HepG2 (cell line): ENCODE results near the gene PPP2R5D. TPM values are rescaled to one million over a fixed set of nuclear protein-coding genes. Genes with fewer than 3 reads are reported as not detected.

Experiments
- CEBPZ ChIP-seq: IDR thresholded peaks from 2 replicates; pipeline ENCODE4 v1.6.1; 2012; ENCODE audit warnings: low read length, improper control_type of control experiment
- FOSL1 ChIP-seq: sonication (generic); formaldehyde crosslinking; IDR thresholded peaks from 2 replicates; pipeline ENCODE4 v1.9.0; 2021; ENCODE audit warnings: missing genetic modification reagents, borderline replicate concordance
- NFE2L2 ChIP-seq: fragments of 150-350 bp; IDR thresholded peaks from 2 replicates; pipeline ENCODE4 v1.6.1; 2014; ENCODE audit warnings: low read length
- NFYB ChIP-seq: sonication (generic); formaldehyde crosslinking; IDR thresholded peaks from 2 replicates; pipeline ENCODE4 v1.4.0; 2020; ENCODE audit warnings: missing genetic modification reagents
- NKX3-1 ChIP-seq: sonication (generic); formaldehyde crosslinking; IDR thresholded peaks from 2 replicates; pipeline ENCODE4 v1.5.0; 2020; ENCODE audit warnings: missing genetic modification reagents
- PATZ1 ChIP-seq: sonication (generic); formaldehyde crosslinking; IDR thresholded peaks from 2 replicates; pipeline ENCODE4 v1.4.0; 2020; ENCODE audit warnings: missing genetic modification reagents
- ZBTB7B ChIP-seq: sonication (generic); formaldehyde crosslinking; IDR thresholded peaks from 2 replicates; pipeline ENCODE4 v1.4.0; 2020; ENCODE audit warnings: missing genetic modification reagents
- ZNF124 ChIP-seq: sonication (generic); formaldehyde crosslinking; IDR thresholded peaks from 2 replicates; pipeline ENCODE4 v1.4.0; 2020; ENCODE audit warnings: missing genetic modification reagents
- ZNF335 ChIP-seq: sonication (generic); formaldehyde crosslinking; IDR thresholded peaks from 2 replicates; pipeline ENCODE4 v1.4.0; 2020; ENCODE audit warnings: missing genetic modification reagents
- ZNF407 ChIP-seq: sonication (generic); formaldehyde crosslinking; IDR thresholded peaks from one replicate; pipeline ENCODE4 v1.5.1; 2020; ENCODE audit warnings: mild to moderate bottlenecking, missing genetic modification reagents; ENCODE audit errors: not compliant biosample characterization
- ZNF580 ChIP-seq: IDR thresholded peaks from 2 replicates; pipeline ENCODE4 v1.6.1; 2016; ENCODE audit warnings: low read depth, borderline replicate concordance
- ZNF766 ChIP-seq: sonication (generic); formaldehyde crosslinking; IDR thresholded peaks from 2 replicates; pipeline ENCODE4 v1.5.0; 2020; ENCODE audit warnings: missing genetic modification reagents, borderline replicate concordance
- ZNF800 ChIP-seq: sonication (generic); formaldehyde crosslinking; IDR thresholded peaks from 2 replicates; pipeline ENCODE4 v1.4.0; 2020; ENCODE audit warnings: missing genetic modification reagents
- polyA plus RNA-seq, 8 experiments: library from polyadenylated mRNA; depleted of rRNA in 3 of 8; stranded (reverse) in 7 of 8; unstranded in 1 of 8; fragments of >200 nt; fragmentation: Illumina TruSeq in 4 of 8; extraction: Trizol in 4 of 8; gene quantifications; 2 replicates each; pipeline versions ENCODE4 v1.2.1 to v1.2.3, GENCODE V29; 2011 to 2016; ENCODE audit warnings: low read depth in 4 of 8, missing spikeins in 1 of 8, mixed read lengths in 1 of 8; ENCODE audit not compliant: insufficient read depth in 1 of 8
- total RNA-seq, 5 experiments: library from RNA; depleted of rRNA; stranded (reverse); fragments of >200 nt; fragmentation: Illumina TruSeq; extraction: Trizol; gene quantifications; 2 replicates each; pipeline ENCODE4 v1.2.3, GENCODE V29; 2016; ENCODE audit warnings: low read depth in 1 of 5

The PPP2R5D gene
- total and polyA plus RNA-seq, 2 of the 13 experiments (the other 11 are each of a cell fraction or from before 2014, with no cell fraction given), result 53.7 to 60.4 TPM

GRCh38 chr6:43053545-43054205 is 69.3 kb downstream of the PPP2R5D start, which contains the start of gene CUL7 (continued):
- no peak for TF ChIP-seq CEBPZ
- TF ChIP-seq ZNF766 (CRISPR knock-in tag), result no peak; the same call in 1 of the 2 replicates
- TF ChIP-seq ZNF580 (CRISPR knock-in tag), result peak; percentile 86; the same call in 1 of the 2 replicates
- TF ChIP-seq NFYB (CRISPR knock-in tag), result peak; percentile 57; the same call in 1 of the 2 replicates
- TF ChIP-seq PATZ1 (CRISPR knock-in tag), result peak; percentile 91
- TF ChIP-seq NFE2L2, result no peak
- peak; percentile 66; the same call in 1 of the 2 replicates for TF ChIP-seq ZNF800 (CRISPR knock-in tag)
- no peak for TF ChIP-seq FOSL1 (CRISPR knock-in tag)
- peak; percentile 84 for TF ChIP-seq ZBTB7B (CRISPR knock-in tag)
- peak; percentile 73 for TF ChIP-seq ZNF407
- peak; percentile 82; the same call in 1 of the 2 replicates for TF ChIP-seq ZNF124 (CRISPR knock-in tag)
- TF ChIP-seq NKX3-1, result 0 out of 2 replicates have a peak, but pooled peaks have one; percentile 49
- TF ChIP-seq ZNF335 (CRISPR knock-in tag), result peak; percentile 46; the same call in 1 of the 2 replicates
